ENCODE measurements around the gene TUBA8.

GRCh38 chr22:18157714-18158028 is 47.1 kb downstream of the TUBA8 start:
- TF ChIP-seq EZH2phosphoT487 (IDR thresholded peaks at IDR 0.05; ENCODE audit: insufficient read depth, low read depth) (no peak), EZH2 (IDR thresholded peaks at IDR 0.05; ENCODE audit: insufficient read depth, poor library complexity, severe bottlenecking) (no peak)

Measured in GM23248 (cell line).